CD4-positive, alpha-beta T cell treated with Interleukin-4 for 4 hours (primary cell): ENCODE data around the gene RPL37A.
A peak's percentile ranks its signal among the peaks of the same experiment; 100 is the strongest.

Source experiments
- DNase-seq: peaks from one replicate; pipeline ENCODE4 v3.0.0-alpha.2; 2020

The RPL37A gene

GRCh38 chr2:216498379-216499352 lies at the start of gene RPL37A:
Gene RPL37A (plus strand): TSS chr2:216498844. CDS start chr2:216498875, 31 bp downstream.
- DNase-seq, result peak; percentile 94

DNA sequence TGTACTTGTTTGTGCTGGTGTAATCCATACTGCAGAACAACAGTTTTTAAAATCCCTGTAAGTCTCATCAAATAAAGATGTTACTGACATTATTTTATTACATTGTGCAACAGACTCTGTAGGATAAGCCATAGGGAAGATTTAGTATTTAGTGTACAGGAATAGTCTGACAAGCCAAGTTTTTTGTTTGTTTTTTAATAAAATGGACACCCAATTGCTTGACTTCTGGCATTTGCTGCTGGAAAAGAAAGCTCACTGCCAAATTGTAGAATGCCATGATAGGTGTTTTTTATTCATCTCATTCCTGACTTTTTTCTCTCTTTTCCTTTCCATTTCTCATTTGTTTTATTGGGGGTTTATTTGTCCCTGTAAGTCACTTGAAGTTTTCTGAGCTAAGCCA lies 48.3 kb upstream of the RPL37A start:
- DNase-seq, result no peak

- DNase-seq, result no peak
Measured at GRCh38 chr2:216450784-216451183, 47.9 kb upstream of the RPL37A start.

- no peak for DNase-seq
Measured at GRCh38 chr2:216453955-216454614, 44.6 kb upstream of the RPL37A start.

- DNase-seq, result no peak
Measured at GRCh38 chr2:216463148-216463547, 35.5 kb upstream of the RPL37A start.

DNA sequence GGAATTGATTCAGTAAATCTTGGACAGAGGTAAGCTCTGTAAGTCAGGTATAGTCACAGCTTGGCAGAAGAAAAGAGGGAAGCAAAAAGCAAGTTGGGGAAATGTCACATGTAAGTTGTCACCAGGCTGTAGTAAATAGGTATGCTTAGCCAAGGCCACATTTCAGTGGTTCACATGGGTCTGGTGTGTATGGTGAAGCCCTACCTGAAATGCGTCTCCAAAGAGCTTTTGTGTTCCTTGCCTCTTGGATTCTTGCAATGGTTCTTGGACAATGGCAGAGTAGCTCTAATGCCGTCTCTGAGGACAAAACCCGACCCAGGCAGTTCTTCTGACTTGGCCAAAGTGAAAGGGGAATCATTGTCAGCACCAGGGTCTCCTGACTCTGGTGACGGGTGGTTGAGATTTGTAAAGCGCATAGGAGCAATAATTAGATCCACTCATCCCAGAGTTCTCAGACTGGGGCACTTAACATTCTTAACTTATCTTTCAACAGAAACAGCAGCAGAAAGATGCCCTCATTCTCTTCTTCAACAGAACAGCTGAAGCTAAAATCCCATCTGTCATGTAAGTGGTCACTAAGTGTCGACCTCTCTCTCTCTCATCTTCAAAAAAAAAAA lies 34.4 kb upstream of the RPL37A start:
- no peak for DNase-seq

DNA sequence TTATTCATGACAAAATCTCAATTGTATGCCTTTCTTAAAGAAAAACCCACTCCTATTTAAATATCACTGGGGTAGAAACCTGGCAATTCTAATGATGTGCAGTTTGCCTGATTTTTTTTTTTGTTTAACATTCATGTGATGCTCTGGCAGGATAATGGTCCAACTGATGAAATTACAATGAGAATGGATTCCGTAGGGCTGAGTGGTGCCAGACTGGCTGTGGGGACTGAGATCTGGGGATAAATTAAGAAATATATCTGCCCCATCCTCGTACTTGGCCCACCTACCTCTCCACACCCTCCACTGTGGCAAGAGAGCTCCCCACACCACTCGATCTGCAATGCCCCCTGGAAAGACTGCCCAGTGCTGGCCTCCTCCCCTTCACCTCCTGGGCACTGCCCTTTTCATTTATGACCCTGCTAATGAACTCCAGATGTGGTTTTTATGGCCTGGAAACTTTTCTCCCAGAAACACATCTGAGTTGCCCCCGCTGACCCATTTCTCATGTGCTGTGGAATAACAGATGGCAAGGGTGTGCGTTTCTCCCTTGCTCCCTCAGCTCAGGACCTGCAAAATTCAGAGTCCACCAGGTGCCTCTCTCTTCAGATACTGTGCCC lies 33.0 kb upstream of the RPL37A start:
- DNase-seq, result no peak

- DNase-seq, result no peak
Measured at GRCh38 chr2:216467845-216468244, 30.8 kb upstream of the RPL37A start.

GRCh38 chr2:216469661-216470060 lies 29.0 kb upstream of the RPL37A start:
- no peak for DNase-seq

DNA sequence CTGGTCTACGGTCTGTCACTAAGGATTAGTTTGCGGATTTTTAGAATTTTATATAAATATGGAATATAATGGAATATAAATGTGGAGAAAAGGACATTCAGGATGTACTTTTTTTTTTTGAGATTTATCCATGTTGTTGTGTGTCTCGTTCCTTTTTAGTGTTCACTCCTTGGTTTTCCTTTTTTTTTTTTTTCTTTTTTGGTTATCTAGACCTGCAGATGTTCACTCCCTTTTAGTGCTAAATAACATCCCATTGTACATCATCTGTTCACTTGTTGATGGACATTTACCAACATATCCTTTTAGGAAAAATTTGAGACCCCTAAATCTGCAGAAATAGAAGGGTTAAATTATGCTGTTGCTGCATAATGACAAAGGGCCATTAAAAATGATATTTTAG lies 25.5 kb upstream of the RPL37A start:
- DNase-seq, result no peak

DNA sequence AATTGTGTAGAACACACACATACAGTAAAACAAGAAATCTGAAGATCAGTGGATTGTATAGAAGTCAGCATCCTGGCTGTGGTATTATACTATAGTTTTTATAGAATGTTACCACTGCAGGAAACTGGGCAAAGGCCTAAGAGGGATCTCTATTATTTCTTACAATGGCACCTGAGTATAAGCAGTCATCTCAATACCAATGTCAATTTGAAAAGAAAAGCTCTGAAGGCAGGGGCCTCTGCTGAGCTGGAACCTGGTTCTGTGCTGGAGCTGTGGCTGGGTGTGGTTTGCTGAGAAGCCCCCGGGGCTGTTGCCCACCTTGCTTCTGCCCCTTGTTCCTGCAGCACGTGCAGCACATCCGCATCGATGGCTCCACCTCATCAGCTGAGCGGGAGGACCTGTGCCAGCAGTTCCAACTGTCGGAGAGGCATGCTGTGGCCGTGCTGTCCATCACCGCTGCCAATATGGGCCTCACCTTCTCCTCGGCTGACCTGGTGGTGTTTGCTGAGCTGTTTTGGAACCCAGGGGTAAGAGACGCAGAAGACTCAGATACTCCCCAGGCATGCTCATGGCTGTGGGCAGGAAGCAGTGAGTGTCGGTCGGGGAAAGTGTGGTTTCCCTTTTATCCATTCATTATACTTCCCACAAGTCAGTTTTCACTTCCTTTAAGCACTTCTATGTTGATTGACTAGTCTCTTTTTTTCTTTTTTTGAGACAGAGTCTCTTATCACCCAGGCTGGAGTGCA lies 23.5 kb upstream of the RPL37A start:
- DNase-seq, result no peak

DNA sequence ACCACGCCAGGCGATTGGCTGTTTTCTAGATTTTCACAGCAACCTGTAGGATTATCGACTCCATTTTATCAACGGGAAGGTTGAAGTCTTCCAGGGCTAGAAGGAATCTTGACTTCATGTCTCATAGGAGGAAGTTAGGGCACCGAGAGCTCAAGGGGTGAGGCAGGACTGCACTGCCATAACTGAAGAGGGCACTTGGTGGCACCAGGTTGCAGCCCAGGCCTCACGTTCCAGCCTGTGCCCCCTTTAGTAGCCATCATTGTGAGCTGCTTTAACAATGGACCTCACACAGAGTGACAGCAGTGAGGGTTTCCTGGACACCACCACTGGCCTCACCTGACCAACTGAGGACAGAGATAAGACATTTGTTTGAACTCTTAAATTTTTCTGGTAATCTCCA lies 22.9 kb upstream of the RPL37A start:
- DNase-seq, result no peak

- DNase-seq, result no peak
Measured at GRCh38 chr2:216477283-216478035, 21.2 kb upstream of the RPL37A start.

DNA sequence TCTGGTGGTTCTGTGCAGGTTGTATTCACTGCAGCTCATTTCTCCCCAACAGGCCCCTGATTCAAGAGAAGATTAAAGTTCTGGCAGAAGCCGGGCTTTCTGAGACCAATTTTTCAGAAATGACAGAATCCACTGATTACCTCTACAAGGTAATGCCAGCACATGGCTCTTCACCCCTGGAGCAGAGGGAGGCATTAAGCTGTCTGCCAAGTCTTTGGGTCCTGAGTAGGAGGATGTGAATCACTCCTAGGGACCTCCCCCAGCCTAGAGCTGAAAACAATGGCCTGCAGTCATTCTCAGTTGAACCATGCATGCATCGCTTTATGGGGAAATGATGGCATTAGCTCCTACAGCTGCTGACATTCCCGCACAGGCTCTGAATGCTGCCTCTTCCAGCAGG lies 20.5 kb upstream of the RPL37A start:
- no peak for DNase-seq

DNA sequence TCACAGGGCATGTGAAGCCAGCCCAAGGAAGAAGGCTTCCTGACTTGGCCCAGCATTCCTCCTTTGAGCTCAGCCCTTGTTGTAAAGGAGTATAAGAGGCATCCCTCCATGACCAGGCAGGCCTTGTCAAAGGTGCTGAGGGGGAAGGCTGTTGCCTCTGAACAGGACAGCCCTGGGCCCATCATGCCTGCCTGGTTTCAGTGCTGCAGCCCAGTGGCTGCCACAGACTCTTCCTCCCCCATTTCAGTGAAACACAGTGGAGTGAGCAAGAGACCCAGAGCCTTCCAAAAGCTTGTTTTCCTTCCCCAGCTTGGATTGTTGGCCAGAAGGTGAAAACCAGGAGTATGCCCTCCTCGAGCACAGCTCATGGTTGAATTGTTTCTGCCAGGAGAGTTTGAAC lies 19.9 kb upstream of the RPL37A start:
- DNase-seq, result no peak

GRCh38 chr2:216480221-216480620 lies 18.4 kb upstream of the RPL37A start:
- no peak for DNase-seq

DNA sequence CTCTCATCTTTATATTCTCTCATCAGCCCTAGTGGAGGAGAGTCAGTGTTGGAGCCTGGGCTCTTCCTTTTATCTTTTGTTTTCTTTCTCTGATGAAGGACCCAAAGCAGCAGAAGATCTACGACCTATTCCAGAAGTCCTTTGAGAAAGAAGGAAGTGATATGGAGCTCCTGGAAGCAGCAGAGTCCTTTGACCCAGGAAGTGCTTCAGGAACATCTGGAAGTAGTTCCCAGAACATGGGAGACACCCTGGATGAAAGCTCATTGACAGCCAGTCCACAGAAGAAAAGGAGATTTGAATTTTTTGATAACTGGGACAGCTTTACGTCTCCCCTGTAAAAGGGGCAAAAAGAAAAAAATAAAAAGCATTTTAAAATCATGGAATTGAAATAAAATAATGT lies 16.0 kb upstream of the RPL37A start:
- no peak for DNase-seq

GRCh38 chr2:216485237-216485636 lies 13.4 kb upstream of the RPL37A start:
- DNase-seq, result no peak

- no peak for DNase-seq
Measured at GRCh38 chr2:216485745-216486144, 12.9 kb upstream of the RPL37A start.

DNA sequence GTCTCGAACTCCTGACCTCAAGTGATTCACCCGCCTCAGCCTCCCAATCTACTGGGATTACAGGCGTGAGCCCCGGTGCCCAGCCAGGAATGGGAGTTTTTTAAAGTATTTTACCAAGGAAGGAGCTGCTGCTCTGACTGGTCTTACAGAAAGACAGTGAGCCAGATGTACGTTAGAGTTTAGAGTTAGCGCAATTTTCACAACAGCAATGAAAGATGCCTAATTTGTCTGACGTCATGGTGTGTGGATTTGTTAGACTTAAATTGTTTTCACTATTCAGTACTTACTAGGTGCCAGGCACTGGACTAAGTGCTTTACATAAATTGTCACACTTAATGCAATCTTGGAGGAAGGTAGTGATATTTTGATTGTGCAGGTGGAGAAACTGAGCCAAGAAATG lies 12.4 kb upstream of the RPL37A start:
- no peak for DNase-seq

DNA sequence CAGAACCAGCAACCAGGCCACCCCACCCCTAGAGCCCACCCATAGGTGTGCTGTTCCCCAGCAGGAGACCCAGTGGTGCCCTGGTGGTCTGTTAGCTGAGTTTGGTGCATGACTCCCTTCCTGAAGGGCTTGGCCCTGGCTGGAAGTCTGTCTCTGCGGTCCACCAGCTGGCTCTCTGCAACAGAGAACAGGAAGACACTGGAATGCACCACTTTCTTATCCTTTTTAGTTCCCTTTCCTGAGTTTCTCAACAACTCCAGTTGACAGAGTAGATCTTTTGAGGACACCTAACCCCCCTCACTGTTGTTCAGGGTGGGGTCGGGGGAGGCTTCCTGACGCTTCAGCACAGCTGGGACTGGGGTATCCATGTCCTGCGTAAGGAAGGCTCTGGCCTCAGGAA lies 11.9 kb upstream of the RPL37A start:
- no peak for DNase-seq

GRCh38 chr2:216490061-216490460 lies 8.6 kb upstream of the RPL37A start:
- no peak for DNase-seq
